GM12891 (cell line): Measurements from ENCODE around the gene CDCA3.

Experiments used
- POLR2A ChIP-seq: IDR thresholded peaks from 2 replicates; pipeline ENCODE4 v1.6.1; 2011; ENCODE audit warnings: low read depth, low read length, control low read depth
- POLR2AphosphoS5 ChIP-seq: IDR thresholded peaks from 2 replicates; pipeline ENCODE4 v1.6.1; 2011; ENCODE audit warnings: low read depth, low read length, control low read depth
- SPI1 ChIP-seq: IDR thresholded peaks from 2 replicates; pipeline ENCODE4 v1.6.1; 2011; ENCODE audit warnings: low read depth, low read length, control low read depth

- TF ChIP-seq POLR2AphosphoS5 (no peak), POLR2A (no peak), SPI1 (no peak)
Measured at GRCh38 chr12:6807170-6807569, 43.9 kb downstream of the CDCA3 start.
